ENCODE measurements around the gene TRPM3.

TRPM3 gene

DNA sequence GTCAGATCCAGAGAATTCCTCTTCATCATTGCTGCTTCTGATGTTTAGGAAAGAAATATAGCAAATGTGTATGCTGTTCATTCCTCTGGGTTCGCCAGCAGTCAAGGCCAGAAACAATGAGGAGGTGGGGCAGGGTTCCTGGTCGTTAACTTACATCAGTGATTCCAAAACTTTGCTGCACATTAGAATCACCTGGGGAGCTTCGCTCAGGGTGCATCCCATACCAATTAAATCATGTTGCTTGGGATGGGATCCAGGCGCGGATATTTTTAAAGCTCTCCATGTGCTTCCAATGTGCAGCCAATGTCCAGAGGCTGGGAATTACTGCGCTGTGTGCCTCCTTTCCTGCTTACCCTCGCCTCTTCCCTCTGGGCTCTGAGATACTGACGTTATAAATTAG, 479.1 kb downstream of the TRPM3 start:
- TF ChIP-seq, protein P1, sequence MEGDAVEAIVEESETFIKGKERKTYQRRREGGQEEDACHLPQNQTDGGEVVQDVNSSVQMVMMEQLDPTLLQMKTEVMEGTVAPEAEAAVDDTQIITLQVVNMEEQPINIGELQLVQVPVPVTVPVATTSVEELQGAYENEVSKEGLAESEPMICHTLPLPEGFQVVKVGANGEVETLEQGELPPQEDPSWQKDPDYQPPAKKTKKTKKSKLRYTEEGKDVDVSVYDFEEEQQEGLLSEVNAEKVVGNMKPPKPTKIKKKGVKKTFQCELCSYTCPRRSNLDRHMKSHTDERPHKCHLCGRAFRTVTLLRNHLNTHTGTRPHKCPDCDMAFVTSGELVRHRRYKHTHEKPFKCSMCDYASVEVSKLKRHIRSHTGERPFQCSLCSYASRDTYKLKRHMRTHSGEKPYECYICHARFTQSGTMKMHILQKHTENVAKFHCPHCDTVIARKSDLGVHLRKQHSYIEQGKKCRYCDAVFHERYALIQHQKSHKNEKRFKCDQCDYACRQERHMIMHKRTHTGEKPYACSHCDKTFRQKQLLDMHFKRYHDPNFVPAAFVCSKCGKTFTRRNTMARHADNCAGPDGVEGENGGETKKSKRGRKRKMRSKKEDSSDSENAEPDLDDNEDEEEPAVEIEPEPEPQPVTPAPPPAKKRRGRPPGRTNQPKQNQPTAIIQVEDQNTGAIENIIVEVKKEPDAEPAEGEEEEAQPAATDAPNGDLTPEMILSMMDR (IDR thresholded peaks at IDR 0.05; ENCODE audit: extremely low read depth, insufficient read depth, missing control alignments) = no peak
- no peak for DNase-seq (ENCODE audit: low spot score)
- in situ Hi-C loops (cut with MboI; ENCODE audit: low pct_unique_long_range_greater_than_20kb, low sequenced_read_pairs, unreplicated experiment) = loop anchor here (25.0 kb wide), 2 partner anchors 370 to 620 kb away; no protein-coding TSS in a partner anchor

DNA sequence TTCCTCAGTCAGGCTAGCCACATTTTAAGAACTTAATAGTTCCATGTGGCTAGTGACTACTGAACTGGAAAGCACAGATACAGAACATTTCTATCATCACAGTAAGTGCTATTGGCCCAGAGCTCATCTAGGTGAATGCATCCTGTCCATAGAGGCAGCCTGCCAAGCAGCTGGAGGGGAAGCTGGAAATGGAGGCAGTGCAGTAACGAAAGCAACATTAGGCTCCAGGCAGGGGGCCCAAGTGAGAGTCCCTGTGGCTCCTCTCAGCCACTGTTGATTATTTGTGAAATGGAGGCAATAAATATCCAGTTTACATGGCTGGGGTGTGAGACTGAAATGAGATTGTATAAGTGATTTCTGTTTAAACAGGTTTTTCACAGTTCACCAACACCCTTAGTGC, 479.8 kb downstream of the TRPM3 start:
- in situ Hi-C loops (cut with MboI; ENCODE audit: low pct_unique_long_range_greater_than_20kb, low sequenced_read_pairs, unreplicated experiment) = loop anchor here (25.0 kb wide), 2 partner anchors 371 to 621 kb away; no protein-coding TSS in a partner anchor
- no peak for DNase-seq (ENCODE audit: low spot score)
- TF ChIP-seq, protein P1 (IDR thresholded peaks at IDR 0.05; ENCODE audit: extremely low read depth, insufficient read depth, missing control alignments) = no peak

DNA sequence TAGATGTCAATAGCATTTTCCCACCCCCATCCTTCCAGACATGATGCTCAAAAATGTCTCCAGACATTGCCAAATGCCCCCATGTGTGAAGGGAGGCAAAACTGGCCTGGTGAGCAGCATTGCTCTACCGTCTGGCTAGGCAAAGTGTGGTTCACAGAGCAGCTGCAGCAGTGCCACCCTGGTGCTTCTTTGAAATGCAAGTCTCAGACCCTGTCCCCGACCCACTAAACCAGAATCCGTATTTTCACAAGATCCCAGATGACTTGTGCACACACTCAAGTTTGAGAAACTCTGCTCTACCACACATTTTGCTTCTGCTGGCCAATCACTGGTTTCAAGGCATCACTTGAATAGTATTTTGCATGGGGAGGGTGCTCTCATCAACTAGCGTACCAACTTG, 480.4 kb downstream of the TRPM3 start:
- no peak for DNase-seq (ENCODE audit: low spot score)
- TF ChIP-seq, protein P1 (IDR thresholded peaks at IDR 0.05; ENCODE audit: extremely low read depth, insufficient read depth, missing control alignments) = no peak
- in situ Hi-C loops (cut with MboI; ENCODE audit: low pct_unique_long_range_greater_than_20kb, low sequenced_read_pairs, unreplicated experiment) = loop anchor here (25.0 kb wide), 2 partner anchors 371 to 621 kb away; no protein-coding TSS in a partner anchor

DNA sequence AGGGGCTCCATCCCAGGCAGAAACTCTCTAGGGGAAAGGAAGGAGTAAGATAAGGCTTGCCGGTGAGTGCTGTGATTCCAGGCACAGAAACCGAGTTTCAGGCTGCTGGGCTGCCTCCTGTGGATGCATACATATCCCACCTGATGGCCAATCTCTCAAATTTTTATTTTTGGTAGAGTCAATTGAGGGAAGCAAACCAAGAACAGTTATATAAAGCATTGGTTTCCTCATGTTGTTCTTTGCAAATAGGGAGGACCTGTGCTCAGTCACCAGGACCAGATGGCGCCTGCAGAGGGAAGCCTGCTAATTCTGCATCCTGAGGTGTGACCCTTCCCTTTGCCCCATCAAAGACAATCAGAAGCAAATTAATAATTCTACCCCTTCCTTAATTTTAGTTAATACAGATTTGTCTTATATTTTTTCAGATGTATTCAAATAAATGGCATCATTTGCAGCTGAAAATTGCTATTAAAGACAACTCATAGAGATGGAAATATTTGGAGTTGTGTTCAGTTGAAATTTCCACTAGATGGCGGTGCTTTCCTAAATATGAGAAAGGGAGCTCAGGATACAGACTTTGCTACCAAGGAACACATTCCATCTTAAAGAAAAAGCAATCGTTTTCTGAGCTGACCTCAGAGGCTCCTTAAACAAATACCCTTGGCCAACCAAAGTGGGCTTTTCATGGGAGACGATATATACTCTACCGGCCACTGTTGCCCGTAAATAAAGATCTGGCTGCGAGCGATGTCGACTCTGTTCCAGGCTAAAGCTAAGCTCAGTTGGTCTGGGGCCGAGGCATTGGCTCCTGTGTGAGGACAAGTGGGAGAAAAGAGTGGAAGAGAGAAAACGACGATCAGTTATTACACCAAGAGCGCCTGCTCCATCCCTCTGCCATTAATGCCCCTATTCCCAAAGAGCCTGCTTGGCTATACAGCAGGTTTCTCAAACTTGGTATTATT, 481.3 kb downstream of the TRPM3 start:
- TF ChIP-seq, protein P1 (IDR thresholded peaks at IDR 0.05; ENCODE audit: extremely low read depth, insufficient read depth, missing control alignments) = peak; percentile 46
- in situ Hi-C loops (cut with MboI; ENCODE audit: low pct_unique_long_range_greater_than_20kb, low sequenced_read_pairs, unreplicated experiment) = loop anchor here (25.0 kb wide), 2 partner anchors 372 to 622 kb away; no protein-coding TSS in a partner anchor
- DNase-seq (ENCODE audit: low spot score) = no peak

DNA sequence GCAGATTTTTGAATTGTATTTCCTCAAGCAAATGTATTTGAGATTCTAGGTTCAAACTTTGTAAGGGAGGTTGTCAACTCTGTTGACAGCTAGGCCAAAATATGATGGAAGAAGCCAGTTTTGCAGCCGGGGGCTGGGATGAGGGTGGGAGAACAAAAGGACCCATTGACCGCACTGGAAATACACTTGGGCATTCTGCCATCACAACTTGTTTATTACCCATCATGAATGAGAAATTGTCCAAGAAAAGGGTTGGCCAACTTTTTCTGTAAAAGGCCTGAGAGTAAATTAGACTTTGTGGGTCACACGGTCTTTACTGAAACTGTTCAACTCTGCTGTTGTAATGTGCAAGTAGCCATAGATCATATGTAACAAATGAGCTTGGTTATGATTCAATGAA, 485.6 kb downstream of the TRPM3 start:
- TF ChIP-seq, protein P1 (IDR thresholded peaks at IDR 0.05; ENCODE audit: extremely low read depth, insufficient read depth, missing control alignments) = no peak
- in situ Hi-C loops (cut with MboI; ENCODE audit: low pct_unique_long_range_greater_than_20kb, low sequenced_read_pairs, unreplicated experiment) = loop anchor here (25.0 kb wide), 2 partner anchors 377 to 627 kb away; no protein-coding TSS in a partner anchor
- DNase-seq (ENCODE audit: low spot score) = no peak

DNA sequence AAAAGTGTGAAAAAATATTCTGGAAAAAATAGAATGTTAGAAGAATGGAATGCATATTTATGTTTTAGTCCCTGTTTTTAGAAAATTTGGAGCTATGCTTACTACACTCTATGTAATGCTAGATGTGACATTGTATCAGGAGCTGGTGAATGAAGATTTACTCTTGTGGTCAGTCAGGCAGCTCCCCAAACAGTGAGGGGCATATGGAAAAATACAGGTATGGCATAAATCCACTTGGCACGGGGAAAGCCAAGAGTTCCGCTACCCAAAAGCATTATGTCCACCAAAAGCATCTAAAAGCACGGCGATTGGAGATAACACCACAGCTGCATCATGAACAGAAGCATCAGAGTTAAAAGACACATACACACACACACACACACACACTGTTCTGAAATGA, 486.7 kb downstream of the TRPM3 start:
- no peak for DNase-seq (ENCODE audit: low spot score)
- TF ChIP-seq, protein P1 (IDR thresholded peaks at IDR 0.05; ENCODE audit: extremely low read depth, insufficient read depth, missing control alignments) = no peak
- in situ Hi-C loops (cut with MboI; ENCODE audit: low pct_unique_long_range_greater_than_20kb, low sequenced_read_pairs, unreplicated experiment) = loop anchor here (25.0 kb wide), 2 partner anchors 378 to 628 kb away; no protein-coding TSS in a partner anchor
